ENCODE data around the gene ATP11A.

Gene ATP11A

DNA sequence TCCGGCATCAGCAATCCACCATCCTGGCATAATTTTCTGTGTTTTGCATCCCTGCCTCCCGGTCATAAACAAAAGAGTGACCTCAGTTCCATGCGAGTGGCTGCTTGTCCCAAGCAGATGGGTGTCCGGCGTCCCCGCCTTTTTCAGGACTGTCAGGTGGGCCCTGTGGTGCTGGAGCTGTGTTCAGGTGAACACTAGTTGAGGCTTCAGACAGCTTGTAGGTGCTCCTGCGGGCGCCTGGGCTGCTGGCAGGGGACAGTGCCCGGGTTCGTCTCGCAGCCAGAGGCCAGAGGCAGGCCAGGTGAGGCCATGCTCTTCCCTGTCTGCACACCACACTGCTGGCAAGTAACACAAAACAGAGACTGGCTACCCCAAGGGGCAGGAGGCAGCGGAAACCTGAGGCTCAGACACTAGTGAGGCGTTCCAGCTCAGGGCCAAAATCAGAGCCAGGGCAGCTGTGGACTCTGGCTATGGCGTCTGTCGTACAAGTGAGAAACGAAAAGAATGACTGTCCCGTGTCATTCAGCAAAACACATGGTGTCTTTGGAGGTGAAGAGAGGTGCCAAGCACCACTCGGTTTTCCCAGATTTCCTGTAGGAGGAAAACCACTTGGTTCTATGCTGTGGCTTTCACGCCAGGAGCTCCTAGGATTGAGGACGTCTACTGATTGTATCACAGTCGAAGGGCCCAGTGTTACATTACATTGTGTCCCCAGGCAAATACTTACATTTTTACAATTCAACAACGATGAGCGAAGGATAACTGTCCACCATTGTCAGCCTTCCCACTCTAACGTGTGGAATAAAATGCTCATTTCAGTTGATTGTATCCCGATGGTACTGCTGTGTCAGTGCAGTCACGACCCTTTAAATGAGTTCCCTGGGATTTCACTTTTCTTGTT lies 104.0 kb downstream of the ATP11A start:
- no peak overlapping the region for H2BK120ac ChIP-seq (ENCODE audit: low read depth, low read length)
- H3K4me2 ChIP-seq (ENCODE audit: low read length, poor library complexity, severe bottlenecking): no peak overlapping the region
- no peak overlapping the region for H3K9ac ChIP-seq (ENCODE audit: low read length)
- no peak overlapping the region for H3K14ac ChIP-seq (ENCODE audit: low read length in 2 of 2)
- H2AFZ ChIP-seq (ENCODE audit: low read depth, low read length): no peak overlapping the region
- H3K4ac ChIP-seq (ENCODE audit: low read depth in 1 of 2, low read length in 2 of 2): no peak overlapping the region
- no peak overlapping the region for H3K27ac ChIP-seq (ENCODE audit: low read length, poor library complexity, severe bottlenecking)
- DNase-seq: no peak
- H3K18ac ChIP-seq (ENCODE audit: low read depth in 1 of 2, low read length in 2 of 2): no peak overlapping the region
- H3K23ac ChIP-seq (ENCODE audit: low read length in 2 of 2): no peak overlapping the region
- H3K4me3 ChIP-seq (ENCODE audit: insufficient read depth in 1 of 2, low read depth in 1 of 2, low read length in 2 of 2): no peak overlapping the region
- WGBS: 98% methylated on average over 26 of the region's 26 CpGs
- no peak overlapping the region for H4K8ac ChIP-seq (ENCODE audit: low read length)
- no peaks in the 10 kb centered on the region for H3K27me3 ChIP-seq (ENCODE audit: control insufficient read depth in 1 of 2, insufficient read depth in 1 of 2, low read length in 2 of 2)
- peaks cover 6 to 13% of the 10 kb centered on the region in 2 experiments for H3K36me3 ChIP-seq (ENCODE audit: control insufficient read depth in 1 of 2, insufficient read depth in 2 of 2, low read depth in 1 of 2, low read length in 2 of 2)
- peaks cover 9% of the 10 kb centered on the region for H3K4me1 ChIP-seq (ENCODE audit: control insufficient read depth, insufficient read depth, low read depth, low read length)
- no peak overlapping the region for H2BK15ac ChIP-seq (ENCODE audit: low read depth, poor library complexity, severe bottlenecking)
- peaks cover 17% of the 10 kb centered on the region for H3K79me1 ChIP-seq (replicated peaks; ENCODE audit: low read length, poor library complexity, severe bottlenecking)
- no peak overlapping the region for H4K91ac ChIP-seq (ENCODE audit: low read length)
- no peaks in the 10 kb centered on the region for H3K9me3 ChIP-seq (ENCODE audit: control insufficient read depth, low read length)
- H2AK5ac ChIP-seq (ENCODE audit: low read length, severe bottlenecking): no peak overlapping the region
- H2BK12ac ChIP-seq (ENCODE audit: low read length in 2 of 2): no peak overlapping the region
- no peak overlapping the region for H2BK5ac ChIP-seq (ENCODE audit: low read depth, low read length, poor library complexity, severe bottlenecking)

DNA sequence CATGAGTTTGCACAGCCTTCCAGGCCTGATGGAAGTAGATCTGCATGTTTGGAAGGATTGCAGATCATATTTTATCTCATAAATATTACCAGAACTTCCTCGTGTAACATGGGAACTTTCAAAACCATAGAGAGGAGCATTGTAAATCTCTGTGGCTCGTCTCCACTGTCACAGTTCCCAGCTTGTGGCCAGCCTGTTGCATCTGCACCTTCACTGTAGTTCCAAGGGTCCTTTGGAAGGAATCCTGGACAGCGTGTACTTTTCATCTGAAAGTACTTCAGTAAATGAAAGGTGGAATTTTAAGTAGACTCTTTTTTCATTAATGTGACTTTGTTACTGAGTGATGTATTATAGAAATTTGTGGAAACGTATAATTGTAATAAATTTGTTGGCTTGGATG lies 105.4 kb downstream of the ATP11A start:
- Histone ChIP-seq H4K91ac (ENCODE audit: low read length) (no peak overlapping the region), H3K9ac (ENCODE audit: low read length) (no peak overlapping the region), H4K8ac (ENCODE audit: low read length) (no peak overlapping the region), H3K18ac (ENCODE audit: low read depth in 1 of 2, low read length in 2 of 2) (no peak overlapping the region), H3K4ac (ENCODE audit: low read depth in 1 of 2, low read length in 2 of 2) (no peak overlapping the region), H3K4me3 (ENCODE audit: insufficient read depth in 1 of 2, low read depth in 1 of 2, low read length in 2 of 2) (no peak overlapping the region), H3K27me3 (ENCODE audit: control insufficient read depth in 1 of 2, insufficient read depth in 1 of 2, low read length in 2 of 2) (no peaks in the 10 kb centered on the region), H2BK120ac (ENCODE audit: low read depth, low read length) (no peak overlapping the region), H3K23ac (ENCODE audit: low read length in 2 of 2) (no peak overlapping the region), H3K27ac (ENCODE audit: low read length, poor library complexity, severe bottlenecking) (no peak overlapping the region), H2BK15ac (ENCODE audit: low read depth, poor library complexity, severe bottlenecking) (no peak overlapping the region), H3K36me3 (ENCODE audit: control insufficient read depth in 1 of 2, insufficient read depth in 2 of 2, low read depth in 1 of 2, low read length in 2 of 2) (peaks cover 0 to 13% of the 10 kb centered on the region in 2 experiments), H2BK12ac (ENCODE audit: low read length in 2 of 2) (no peak overlapping the region), H2AK5ac (ENCODE audit: low read length, severe bottlenecking) (no peak overlapping the region), H3K14ac (ENCODE audit: low read length in 2 of 2) (no peak overlapping the region), H3K79me1 (replicated peaks; ENCODE audit: low read length, poor library complexity, severe bottlenecking) (peaks cover 17% of the 10 kb centered on the region), H3K4me1 (ENCODE audit: control insufficient read depth, insufficient read depth, low read depth, low read length) (peaks cover 9% of the 10 kb centered on the region), H2BK5ac (ENCODE audit: low read depth, low read length, poor library complexity, severe bottlenecking) (no peak overlapping the region), H2AFZ (ENCODE audit: low read depth, low read length) (no peak overlapping the region), H3K9me3 (ENCODE audit: control insufficient read depth, low read length) (peaks cover 9% of the 10 kb centered on the region), H3K4me2 (ENCODE audit: low read length, poor library complexity, severe bottlenecking) (no peak overlapping the region)
- DNase-seq: no peak
- WGBS: 90% methylated on average over 4 of the region's 4 CpGs

DNA sequence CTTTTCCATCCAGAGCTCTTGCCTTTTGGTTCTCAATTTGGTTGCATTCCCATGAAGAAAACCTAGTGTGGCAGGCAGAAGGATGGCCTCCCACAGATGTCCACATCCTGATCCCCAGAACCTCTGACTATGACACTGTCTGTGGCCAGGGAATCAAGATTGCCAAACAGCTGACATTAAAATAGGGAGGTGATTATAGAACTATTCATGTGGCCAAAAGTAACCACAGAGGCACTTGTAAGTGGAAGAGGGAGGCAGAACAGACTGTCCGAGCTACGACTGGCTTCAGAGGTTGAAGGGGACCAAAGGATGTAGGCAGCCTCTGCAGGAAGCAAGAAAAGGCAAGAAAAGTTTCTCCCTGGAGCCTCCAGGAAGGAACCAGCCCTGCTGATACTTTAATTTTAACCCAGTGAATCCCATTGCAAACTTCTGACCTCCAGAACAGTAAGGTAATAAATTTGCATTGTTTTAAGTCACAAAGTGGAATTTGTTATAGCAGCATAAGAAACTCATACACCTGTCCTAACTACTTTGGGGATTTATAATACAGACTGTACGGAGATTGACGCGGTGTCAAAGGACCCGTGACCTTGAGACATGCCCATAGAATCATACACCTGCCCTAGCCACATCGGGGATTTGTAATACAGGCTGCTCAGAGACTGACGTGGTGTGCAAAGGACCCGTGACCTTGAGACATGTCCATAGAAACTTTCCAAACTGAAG lies 106.5 kb downstream of the ATP11A start:
- H3K9ac ChIP-seq (ENCODE audit: low read length): no peak overlapping the region
- H3K18ac ChIP-seq (ENCODE audit: low read depth in 1 of 2, low read length in 2 of 2): peak overlapping the region in 1 of 2 experiments; percentile 30
- H3K9me3 ChIP-seq (ENCODE audit: control insufficient read depth, low read length): peaks cover 10% of the 10 kb centered on the region
- no peaks in the 10 kb centered on the region for H3K27me3 ChIP-seq (ENCODE audit: control insufficient read depth in 1 of 2, insufficient read depth in 1 of 2, low read length in 2 of 2)
- H2AK5ac ChIP-seq (ENCODE audit: low read length, severe bottlenecking): no peak overlapping the region
- H3K36me3 ChIP-seq (ENCODE audit: control insufficient read depth in 1 of 2, insufficient read depth in 2 of 2, low read depth in 1 of 2, low read length in 2 of 2): peaks cover 0 to 10% of the 10 kb centered on the region in 2 experiments
- no peak overlapping the region for H4K91ac ChIP-seq (ENCODE audit: low read length)
- peaks cover 14% of the 10 kb centered on the region for H3K79me1 ChIP-seq (replicated peaks; ENCODE audit: low read length, poor library complexity, severe bottlenecking)
- H4K8ac ChIP-seq (ENCODE audit: low read length): no peak overlapping the region
- no peak overlapping the region for H2BK15ac ChIP-seq (ENCODE audit: low read depth, poor library complexity, severe bottlenecking)
- no peak overlapping the region for H3K4me2 ChIP-seq (ENCODE audit: low read length, poor library complexity, severe bottlenecking)
- no peak overlapping the region for H2AFZ ChIP-seq (ENCODE audit: low read depth, low read length)
- no peak overlapping the region for H2BK120ac ChIP-seq (ENCODE audit: low read depth, low read length)
- no peak overlapping the region for H2BK12ac ChIP-seq (ENCODE audit: low read length in 2 of 2)
- H3K4me3 ChIP-seq (ENCODE audit: insufficient read depth in 1 of 2, low read depth in 1 of 2, low read length in 2 of 2): no peak overlapping the region
- H3K23ac ChIP-seq (ENCODE audit: low read length in 2 of 2): no peak overlapping the region
- no peak overlapping the region for H3K14ac ChIP-seq (ENCODE audit: low read length in 2 of 2)
- no peak for DNase-seq
- no peak overlapping the region for H3K27ac ChIP-seq (ENCODE audit: low read length, poor library complexity, severe bottlenecking)
- H2BK5ac ChIP-seq (ENCODE audit: low read depth, low read length, poor library complexity, severe bottlenecking): no peak overlapping the region
- no peak overlapping the region for H3K4ac ChIP-seq (ENCODE audit: low read depth in 1 of 2, low read length in 2 of 2)
- 93% methylated on average over 9 of the region's 9 CpGs for WGBS
- peaks cover 4% of the 10 kb centered on the region for H3K4me1 ChIP-seq (ENCODE audit: control insufficient read depth, insufficient read depth, low read depth, low read length)

DNA sequence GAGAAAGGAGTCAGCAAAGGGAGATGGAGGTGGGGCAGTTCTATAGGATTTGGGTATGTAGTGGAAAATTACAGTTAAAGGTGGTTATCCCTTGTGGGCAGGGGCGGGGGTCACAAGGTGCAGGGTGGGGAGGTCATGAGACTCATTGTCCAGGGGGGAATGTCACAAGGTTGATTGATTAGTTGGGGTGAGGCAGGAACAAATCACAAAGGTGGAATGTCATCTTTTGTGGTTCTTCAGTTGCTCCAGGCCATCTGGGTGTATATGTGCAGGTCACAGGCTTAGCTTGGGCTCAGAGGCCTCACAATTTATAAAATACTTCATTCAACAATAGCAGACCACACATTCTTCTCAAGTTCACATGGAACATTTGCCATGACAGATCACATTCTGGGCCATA lies 109.6 kb downstream of the ATP11A start:
- Histone ChIP-seq H2BK5ac (ENCODE audit: low read depth, low read length, poor library complexity, severe bottlenecking) (no peak overlapping the region), H2BK120ac (ENCODE audit: low read depth, low read length) (no peak overlapping the region)

More for the DNA sequence above, 109.6 kb downstream of the ATP11A start:
- H3K23ac ChIP-seq (ENCODE audit: low read length in 2 of 2): no peak overlapping the region
- H2BK12ac ChIP-seq (ENCODE audit: low read length in 2 of 2): no peak overlapping the region
- H3K9ac ChIP-seq (ENCODE audit: low read length): no peak overlapping the region
- no peak overlapping the region for H4K91ac ChIP-seq (ENCODE audit: low read length)
- no peak overlapping the region for H3K18ac ChIP-seq (ENCODE audit: low read depth in 1 of 2, low read length in 2 of 2)
- no peak overlapping the region for H3K4me3 ChIP-seq (ENCODE audit: insufficient read depth in 1 of 2, low read depth in 1 of 2, low read length in 2 of 2)
- H3K36me3 ChIP-seq (ENCODE audit: control insufficient read depth in 1 of 2, insufficient read depth in 2 of 2, low read depth in 1 of 2, low read length in 2 of 2): no peaks in the 10 kb centered on the region
- no peak overlapping the region for H4K8ac ChIP-seq (ENCODE audit: low read length)
- no peaks in the 10 kb centered on the region for H3K27me3 ChIP-seq (ENCODE audit: control insufficient read depth in 1 of 2, insufficient read depth in 1 of 2, low read length in 2 of 2)
- no peak overlapping the region for H3K4ac ChIP-seq (ENCODE audit: low read depth in 1 of 2, low read length in 2 of 2)
- H2BK15ac ChIP-seq (ENCODE audit: low read depth, poor library complexity, severe bottlenecking): no peak overlapping the region
- DNase-seq: no peak
- H2AK5ac ChIP-seq (ENCODE audit: low read length, severe bottlenecking): no peak overlapping the region
- H3K14ac ChIP-seq (ENCODE audit: low read length in 2 of 2): no peak overlapping the region
- WGBS: 91% methylated on average over 1 of the region's 1 CpG
- H2AFZ ChIP-seq (ENCODE audit: low read depth, low read length): no peak overlapping the region
- H3K4me1 ChIP-seq (ENCODE audit: control insufficient read depth, insufficient read depth, low read depth, low read length): peaks cover 1% of the 10 kb centered on the region
- no peak overlapping the region for H3K4me2 ChIP-seq (ENCODE audit: low read length, poor library complexity, severe bottlenecking)
- no peak overlapping the region for H3K27ac ChIP-seq (ENCODE audit: low read length, poor library complexity, severe bottlenecking)
- H3K9me3 ChIP-seq (ENCODE audit: control insufficient read depth, low read length): peaks cover 10% of the 10 kb centered on the region
- H3K79me1 ChIP-seq (replicated peaks; ENCODE audit: low read length, poor library complexity, severe bottlenecking): peaks cover 5% of the 10 kb centered on the region

All from mesenchymal stem cell (in vitro differentiated cells and primary cell).